Osteocyte (in vitro differentiated cells): Measurements from ENCODE around the gene FAM111A. TPM values are rescaled to one million over a fixed set of nuclear protein-coding genes. Genes with fewer than 3 reads are reported as not detected.

ENCODE experiments used
- DNase-seq: peaks from one replicate; pipeline ENCODE4 v3.0.0; 2021; ENCODE audit warnings: mixed read lengths; ENCODE audit not compliant: unreplicated experiment; ENCODE audit errors: extremely low spot score
- H3K27ac Mint-ChIP-seq: one replicate; pipeline ENCODE4 v1.8.0; 2021; ENCODE audit warnings: mild to moderate bottlenecking, mixed read lengths; ENCODE audit not compliant: unreplicated experiment
- H3K27me3 Mint-ChIP-seq: one replicate; pipeline ENCODE4 v1.8.0; 2021; ENCODE audit warnings: mixed read lengths; ENCODE audit not compliant: unreplicated experiment
- H3K36me3 Mint-ChIP-seq: one replicate; pipeline ENCODE4 v1.8.0; 2021; ENCODE audit warnings: mixed read lengths; ENCODE audit not compliant: unreplicated experiment
- H3K4me1 Mint-ChIP-seq: one replicate; pipeline ENCODE4 v1.8.0; 2021; ENCODE audit warnings: mixed read lengths; ENCODE audit not compliant: unreplicated experiment
- H3K4me3 Mint-ChIP-seq: one replicate; pipeline ENCODE4 v1.8.0; 2021; ENCODE audit warnings: mild to moderate bottlenecking, moderate library complexity, mixed read lengths; ENCODE audit not compliant: unreplicated experiment
- H3K9me3 Mint-ChIP-seq: one replicate; pipeline ENCODE4 v1.8.0; 2021; ENCODE audit warnings: mixed read lengths; ENCODE audit not compliant: unreplicated experiment
- CTCF ChIP-seq: fragments of 200-600 bp; sonication (generic); IDR thresholded peaks from 2 replicates; pipeline ENCODE4 v1.5.0; 2021; ENCODE audit warnings: antibody characterized with exemption, mild to moderate bottlenecking, moderate library complexity
- total RNA-seq: library from RNA; stranded (reverse); gene quantifications from 2 replicates; pipeline ENCODE4 v1.2.1, GENCODE V29; 2021

FAM111A gene
- total RNA-seq, 1 donor from 2014 or later = 43.0 TPM

- no peak for TF ChIP-seq CTCF
- H3K27me3 Mint-ChIP-seq = peaks cover 6% of the 10 kb centered on the region
- no peaks in the 10 kb centered on the region for H3K4me1 Mint-ChIP-seq
- H3K9me3 Mint-ChIP-seq = no peaks in the 10 kb centered on the region
- H3K27ac Mint-ChIP-seq = no peak overlapping the region
- no peak overlapping the region for H3K4me3 Mint-ChIP-seq
- no peak for DNase-seq
- no peaks in the 10 kb centered on the region for H3K36me3 Mint-ChIP-seq
Observed at GRCh38 chr11:59189986-59190385, 47.3 kb downstream of the FAM111A start.

GRCh38 chr11:59191095-59191494 is 48.4 kb downstream of the FAM111A start:
- no peak for TF ChIP-seq CTCF
- Mint-ChIP-seq H3K27me3 (peaks cover 6% of the 10 kb centered on the region), H3K27ac (no peak overlapping the region), H3K4me3 (no peak overlapping the region), H3K36me3 (no peaks in the 10 kb centered on the region), H3K9me3 (no peaks in the 10 kb centered on the region), H3K4me1 (no peaks in the 10 kb centered on the region)
- DNase-seq = no peak

GRCh38 chr11:59191890-59192289 is 49.2 kb downstream of the FAM111A start:
- no peak for TF ChIP-seq CTCF
- DNase-seq = no peak
- no peaks in the 10 kb centered on the region for H3K9me3 Mint-ChIP-seq
- peaks cover 6% of the 10 kb centered on the region for H3K27me3 Mint-ChIP-seq
- H3K4me3 Mint-ChIP-seq = no peak overlapping the region
- H3K4me1 Mint-ChIP-seq = no peaks in the 10 kb centered on the region
- H3K27ac Mint-ChIP-seq = no peak overlapping the region
- H3K36me3 Mint-ChIP-seq = no peaks in the 10 kb centered on the region

- Mint-ChIP-seq H3K4me1 (no peaks in the 10 kb centered on the region), H3K36me3 (no peaks in the 10 kb centered on the region), H3K27me3 (peaks cover 6% of the 10 kb centered on the region), H3K4me3 (no peak overlapping the region), H3K9me3 (peaks cover 4% of the 10 kb centered on the region), H3K27ac (no peak overlapping the region)
- TF ChIP-seq CTCF = no peak
- DNase-seq = no peak
Observed at GRCh38 chr11:59192446-59193020, 49.9 kb downstream of the FAM111A start.

GRCh38 chr11:59193587-59194130 is 51.0 kb downstream of the FAM111A start:
- no peak for TF ChIP-seq CTCF
- H3K27me3 Mint-ChIP-seq = peaks cover 6% of the 10 kb centered on the region
- no peaks in the 10 kb centered on the region for H3K36me3 Mint-ChIP-seq

More at GRCh38 chr11:59193587-59194130, 51.0 kb downstream of the FAM111A start:
- DNase-seq = no peak
- Mint-ChIP-seq H3K9me3 (peaks cover 4% of the 10 kb centered on the region), H3K4me3 (no peak overlapping the region), H3K27ac (no peak overlapping the region), H3K4me1 (peaks cover 3% of the 10 kb centered on the region)
